ENCODE measurements around the gene C6orf89.

DNA sequence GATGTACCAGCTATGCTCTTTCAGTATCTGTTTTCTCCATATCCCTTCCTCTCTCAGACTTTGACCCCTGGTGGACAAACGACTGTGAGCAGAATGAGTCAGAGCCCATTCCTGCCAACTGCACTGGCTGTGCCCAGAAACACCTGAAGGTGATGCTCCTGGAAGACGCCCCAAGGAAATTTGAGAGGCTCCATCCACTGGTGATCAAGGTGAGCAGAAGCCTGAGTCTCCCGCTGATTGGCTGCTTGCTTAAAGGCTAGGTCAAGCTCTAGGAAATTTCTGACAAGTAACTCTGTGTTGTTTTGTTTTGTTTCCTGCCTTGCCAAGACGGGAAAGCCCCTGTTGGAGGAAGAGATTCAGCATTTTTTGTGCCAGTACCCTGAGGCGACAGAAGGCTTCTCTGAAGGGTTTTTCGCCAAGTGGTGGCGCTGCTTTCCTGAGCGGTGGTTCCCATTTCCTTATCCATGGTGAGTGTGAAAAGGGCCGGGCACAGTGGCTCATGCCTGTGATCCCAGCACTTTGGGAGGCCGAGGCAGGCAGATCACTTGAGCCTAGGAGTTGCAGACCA is 28.6 kb downstream of the C6orf89 start:
- no peak for TF ChIP-seq EZH2phosphoT487 (IDR thresholded peaks at IDR 0.05; ENCODE audit: insufficient read depth, low read depth)
- TF ChIP-seq EZH2 (IDR thresholded peaks at IDR 0.05; ENCODE audit: insufficient read depth, poor library complexity, severe bottlenecking): no peak
